ENCODE results near the gene AIF1. TPM values are rescaled to one million over a fixed set of nuclear protein-coding genes. Genes with fewer than 3 reads are reported as not detected.

The AIF1 gene
- polyA plus RNA-seq, 1 donor (not counting 4 experiments of a cell fraction or from before 2014, with no cell fraction given): not detected

- H3K9ac ChIP-seq (ENCODE audit: control insufficient read depth, extremely low read depth, insufficient read depth, low read length): no peak overlapping the region
- no peak for FAIRE-seq
- H3K9me3 ChIP-seq (ENCODE audit: control insufficient read depth, low read depth, low read length): no peaks in the 10 kb centered on the region
- H3K36me3 ChIP-seq (ENCODE audit: control insufficient read depth in 2 of 2, extremely low read depth in 1 of 2, insufficient read depth in 2 of 2, low read length in 2 of 2): peaks cover 7 to 11% of the 10 kb centered on the region in 2 experiments
- no peak overlapping the region for H3K4me2 ChIP-seq (ENCODE audit: control insufficient read depth, extremely low read depth, insufficient read depth, low read depth, low read length)
- H2AFZ ChIP-seq (ENCODE audit: control insufficient read depth, low read length): no peak overlapping the region
- H3K4me1 ChIP-seq (ENCODE audit: control insufficient read depth, extremely low read depth, insufficient read depth, low read length): peaks cover 47% of the 10 kb centered on the region
- peaks cover 42% of the 10 kb centered on the region for H3K79me2 ChIP-seq (ENCODE audit: control insufficient read depth, insufficient read depth, low read length)
- dilution Hi-C loops (cut with MboI; ENCODE audit: extremely low pct_ligation_motif_present, low sequenced_read_pairs): no loop called here
- no peaks in the 10 kb centered on the region for H3K9me1 ChIP-seq (ENCODE audit: control insufficient read depth, extremely low read depth, insufficient read depth, low read length)
- no peaks in the 10 kb centered on the region for H3K27me3 ChIP-seq (ENCODE audit: control insufficient read depth, extremely low read depth, insufficient read depth, low read length)
- H3K4me3 ChIP-seq (ENCODE audit: control insufficient read depth in 2 of 3, extremely low read depth in 1 of 3, insufficient read depth in 2 of 3, low read depth in 1 of 3, low read length in 3 of 3): no peak overlapping the region
- TF ChIP-seq, protein P1, sequence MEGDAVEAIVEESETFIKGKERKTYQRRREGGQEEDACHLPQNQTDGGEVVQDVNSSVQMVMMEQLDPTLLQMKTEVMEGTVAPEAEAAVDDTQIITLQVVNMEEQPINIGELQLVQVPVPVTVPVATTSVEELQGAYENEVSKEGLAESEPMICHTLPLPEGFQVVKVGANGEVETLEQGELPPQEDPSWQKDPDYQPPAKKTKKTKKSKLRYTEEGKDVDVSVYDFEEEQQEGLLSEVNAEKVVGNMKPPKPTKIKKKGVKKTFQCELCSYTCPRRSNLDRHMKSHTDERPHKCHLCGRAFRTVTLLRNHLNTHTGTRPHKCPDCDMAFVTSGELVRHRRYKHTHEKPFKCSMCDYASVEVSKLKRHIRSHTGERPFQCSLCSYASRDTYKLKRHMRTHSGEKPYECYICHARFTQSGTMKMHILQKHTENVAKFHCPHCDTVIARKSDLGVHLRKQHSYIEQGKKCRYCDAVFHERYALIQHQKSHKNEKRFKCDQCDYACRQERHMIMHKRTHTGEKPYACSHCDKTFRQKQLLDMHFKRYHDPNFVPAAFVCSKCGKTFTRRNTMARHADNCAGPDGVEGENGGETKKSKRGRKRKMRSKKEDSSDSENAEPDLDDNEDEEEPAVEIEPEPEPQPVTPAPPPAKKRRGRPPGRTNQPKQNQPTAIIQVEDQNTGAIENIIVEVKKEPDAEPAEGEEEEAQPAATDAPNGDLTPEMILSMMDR (optimal IDR thresholded peaks at IDR 0.05 in 1 of 3, IDR thresholded peaks at IDR 0.05 in 1 of 3, conservative IDR thresholded peaks at IDR 0.05 in 1 of 3; ENCODE audit: extremely low read depth in 1 of 3, insufficient read depth in 2 of 3, low read length in 3 of 3): no peak
- no peak for TF ChIP-seq EZH2 (IDR thresholded peaks at IDR 0.05; ENCODE audit: low read length)
- H4K20me1 ChIP-seq (ENCODE audit: control insufficient read depth, extremely low read depth, insufficient read depth, low read length): no peaks in the 10 kb centered on the region
- H3K27ac ChIP-seq (ENCODE audit: control insufficient read depth, insufficient read depth, low read length): no peak overlapping the region
- DNase-seq (ENCODE audit: low read depth, low spot score): no peak
Observed at GRCh38 chr6:31662124-31662723, 47.2 kb downstream of the AIF1 start.

- DNase-seq (ENCODE audit: low read depth, low spot score) (no peak), FAIRE-seq (no peak)
- Histone ChIP-seq H4K20me1 (ENCODE audit: control insufficient read depth, extremely low read depth, insufficient read depth, low read length) (no peaks in the 10 kb centered on the region), H3K27me3 (ENCODE audit: control insufficient read depth, extremely low read depth, insufficient read depth, low read length) (no peaks in the 10 kb centered on the region), H3K4me2 (ENCODE audit: control insufficient read depth, extremely low read depth, insufficient read depth, low read depth, low read length) (peak overlapping the region; percentile 71), H3K36me3 (ENCODE audit: control insufficient read depth in 2 of 2, extremely low read depth in 1 of 2, insufficient read depth in 2 of 2, low read length in 2 of 2) (peaks cover 10 to 18% of the 10 kb centered on the region in 2 experiments), H2AFZ (ENCODE audit: control insufficient read depth, low read length) (no peak overlapping the region), H3K9me1 (ENCODE audit: control insufficient read depth, extremely low read depth, insufficient read depth, low read length) (no peaks in the 10 kb centered on the region), H3K79me2 (ENCODE audit: control insufficient read depth, insufficient read depth, low read length) (peaks cover 45% of the 10 kb centered on the region), H3K27ac (ENCODE audit: control insufficient read depth, insufficient read depth, low read length) (peak overlapping the region; percentile 96), H3K4me1 (ENCODE audit: control insufficient read depth, extremely low read depth, insufficient read depth, low read length) (peaks cover 45% of the 10 kb centered on the region), H3K4me3 (ENCODE audit: control insufficient read depth in 2 of 3, extremely low read depth in 1 of 3, insufficient read depth in 2 of 3, low read depth in 1 of 3, low read length in 3 of 3) (peak overlapping the region; percentile 93 to 95 (median 94)), H3K9ac (ENCODE audit: control insufficient read depth, extremely low read depth, insufficient read depth, low read length) (peak overlapping the region; percentile 94), H3K9me3 (ENCODE audit: control insufficient read depth, low read depth, low read length) (no peaks in the 10 kb centered on the region)
- dilution Hi-C loops (cut with MboI; ENCODE audit: extremely low pct_ligation_motif_present, low sequenced_read_pairs): no loop called here
- TF ChIP-seq, protein P1 (optimal IDR thresholded peaks at IDR 0.05 in 1 of 3, IDR thresholded peaks at IDR 0.05 in 1 of 3, conservative IDR thresholded peaks at IDR 0.05 in 1 of 3; ENCODE audit: extremely low read depth in 1 of 3, insufficient read depth in 2 of 3, low read length in 3 of 3): no peak
- TF ChIP-seq EZH2 (IDR thresholded peaks at IDR 0.05; ENCODE audit: low read length): no peak
Observed at GRCh38 chr6:31663126-31663960, 48.3 kb downstream of the AIF1 start.
